Ureter (tissue), 1 donor: ENCODE measurements around the gene FRYL. TPM values are rescaled to one million over a fixed set of nuclear protein-coding genes. Genes with fewer than 3 reads are reported as not detected.

Experiments used
- DNase-seq: peaks from one replicate; pipeline ENCODE4 v3.0.0-alpha.2; 2020; ENCODE audit warnings: low spot score
- total RNA-seq: library from RNA; stranded (reverse); gene quantifications from one replicate; pipeline ENCODE4 v1.2.4, GENCODE V29; 2023
- donor health status: DM: yes; HTN: yes; CAD: no.

The FRYL gene
- total RNA-seq, 1 donor from 2014 or later: 123 TPM

GRCh38 chr4:48620831-48621230 is 159.2 kb downstream of the FRYL start:
- DNase-seq: no peak

- no peak for DNase-seq
Observed at GRCh38 chr4:48620093-48620492, 160.0 kb downstream of the FRYL start.

DNA sequence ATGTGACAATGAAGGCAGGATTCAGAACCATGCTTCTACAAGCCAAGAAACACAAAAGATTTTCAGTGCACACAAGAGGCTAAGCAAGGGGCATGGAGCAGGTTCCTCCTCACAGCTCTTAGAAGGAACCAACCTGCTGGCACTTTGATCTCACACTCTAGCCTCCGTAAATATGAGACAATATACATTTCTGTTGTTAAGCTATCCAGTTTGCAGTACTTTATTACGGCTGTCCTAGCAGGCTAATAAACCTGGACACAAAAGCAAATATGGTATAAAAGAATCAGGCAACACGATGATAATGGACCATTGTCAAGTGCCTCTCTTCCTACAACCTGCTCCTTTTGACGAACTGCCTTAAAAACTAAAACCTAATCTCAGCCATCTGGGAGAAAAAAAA is 175.6 kb downstream of the FRYL start:
- DNase-seq: no peak

DNA sequence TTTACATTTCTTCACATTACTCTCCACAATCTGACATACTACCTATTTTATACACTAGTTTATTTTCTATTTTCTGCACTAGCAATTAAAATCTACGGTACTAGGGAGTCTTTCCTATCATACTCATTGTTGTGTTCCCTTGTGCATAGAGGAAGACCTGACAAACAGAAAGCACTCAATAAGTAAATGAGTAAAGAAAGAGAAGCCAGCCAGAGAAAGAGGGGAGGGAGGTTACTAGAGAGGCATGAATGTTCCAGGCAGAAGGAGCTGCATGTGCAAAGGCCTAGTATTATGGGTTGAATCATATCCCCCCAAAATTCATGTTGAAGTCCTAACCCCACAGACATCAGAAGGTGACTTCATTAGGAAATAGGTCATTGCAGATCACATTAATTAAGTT is 176.0 kb downstream of the FRYL start:
- no peak for DNase-seq

- no peak for DNase-seq
Observed at GRCh38 chr4:48603366-48604003, 176.6 kb downstream of the FRYL start.

- DNase-seq: no peak
Observed at GRCh38 chr4:48602763-48603162, 177.3 kb downstream of the FRYL start.

DNA sequence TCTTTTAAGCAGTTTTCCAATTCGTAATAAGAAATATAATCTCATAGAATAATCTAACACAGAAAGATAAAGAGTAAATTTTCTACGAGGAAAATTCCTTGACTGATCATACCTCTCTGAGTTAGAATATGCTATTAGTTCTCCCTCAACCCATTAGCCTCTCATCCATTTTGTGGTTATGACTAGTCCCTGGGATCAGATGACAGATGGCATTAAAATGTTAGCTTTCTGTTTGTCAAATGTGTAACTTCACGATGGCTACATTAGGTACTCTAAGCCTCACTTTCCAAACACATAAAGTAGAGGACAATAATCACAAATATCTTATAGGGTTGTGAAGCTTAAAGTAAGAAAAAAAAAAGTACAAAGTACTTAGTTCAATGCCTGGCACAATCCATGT is 177.9 kb downstream of the FRYL start:
- DNase-seq: no peak

GRCh38 chr4:48596336-48596735 is 183.7 kb downstream of the FRYL start:
- no peak for DNase-seq

- DNase-seq: no peak
Observed at GRCh38 chr4:48594180-48594579, 185.9 kb downstream of the FRYL start.

GRCh38 chr4:48591372-48591771 is 188.7 kb downstream of the FRYL start:
- no peak for DNase-seq

DNA sequence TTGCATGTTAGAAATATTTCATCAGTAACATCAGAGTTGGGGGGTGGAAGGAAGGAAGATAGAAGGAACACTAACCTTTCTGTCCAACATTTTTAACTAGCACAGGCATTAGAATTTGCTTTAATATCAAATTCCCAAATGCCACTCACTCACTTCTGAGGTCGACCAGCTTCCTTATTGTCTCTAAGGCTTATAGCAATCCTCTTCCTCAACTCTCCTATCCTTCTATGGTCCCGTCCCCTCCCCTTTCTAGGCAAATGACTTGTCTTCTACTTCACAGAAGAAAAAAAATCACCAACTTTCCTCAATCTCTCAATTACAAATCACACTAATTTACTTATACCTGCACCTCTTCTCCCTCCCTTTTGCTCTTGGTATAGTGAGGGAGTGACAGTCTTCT is 189.2 kb downstream of the FRYL start:
- no peak for DNase-seq

GRCh38 chr4:48589098-48589445 is 191.0 kb downstream of the FRYL start:
- DNase-seq: no peak

GRCh38 chr4:48588230-48589097 is 191.6 kb downstream of the FRYL start:
- DNase-seq: no peak

GRCh38 chr4:48585401-48585800 is 194.7 kb downstream of the FRYL start:
- no peak for DNase-seq

- DNase-seq: peak; percentile 65
Observed at GRCh38 chr4:48578132-48578968, 201.7 kb downstream of the FRYL start.

GRCh38 chr4:48575964-48576363 is 204.1 kb downstream of the FRYL start:
- DNase-seq: no peak

- DNase-seq: no peak
Observed at GRCh38 chr4:48571471-48571870, 208.6 kb downstream of the FRYL start.

DNA sequence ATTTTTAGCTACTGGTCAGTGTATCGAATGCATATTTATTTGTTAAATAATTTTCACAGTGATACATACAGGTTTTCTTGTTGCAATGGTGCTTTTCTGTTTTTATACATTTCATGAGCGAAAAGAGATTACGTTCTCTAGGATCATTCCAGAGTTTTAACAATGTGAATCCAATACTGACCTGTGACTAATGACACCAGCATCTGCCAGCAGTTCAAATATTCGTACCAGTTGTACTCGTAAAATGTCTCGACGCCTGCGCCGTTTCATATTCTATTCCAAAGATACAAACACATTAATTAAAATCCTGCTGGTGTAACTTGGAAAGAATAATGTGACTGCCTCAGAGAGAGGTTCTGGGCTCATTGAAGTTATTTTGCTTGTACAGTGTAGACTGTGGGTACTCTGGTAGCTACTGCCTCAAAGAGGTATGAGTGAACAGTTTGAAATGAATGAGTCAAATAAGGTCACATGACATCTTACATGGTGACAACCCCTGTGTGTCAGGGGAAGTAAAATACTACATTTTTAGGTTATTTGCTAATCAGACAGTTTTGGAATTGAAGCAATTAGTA is 209.3 kb downstream of the FRYL start:
- DNase-seq: no peak

GRCh38 chr4:48566034-48566384 is 214.1 kb downstream of the FRYL start:
- no peak for DNase-seq

DNA sequence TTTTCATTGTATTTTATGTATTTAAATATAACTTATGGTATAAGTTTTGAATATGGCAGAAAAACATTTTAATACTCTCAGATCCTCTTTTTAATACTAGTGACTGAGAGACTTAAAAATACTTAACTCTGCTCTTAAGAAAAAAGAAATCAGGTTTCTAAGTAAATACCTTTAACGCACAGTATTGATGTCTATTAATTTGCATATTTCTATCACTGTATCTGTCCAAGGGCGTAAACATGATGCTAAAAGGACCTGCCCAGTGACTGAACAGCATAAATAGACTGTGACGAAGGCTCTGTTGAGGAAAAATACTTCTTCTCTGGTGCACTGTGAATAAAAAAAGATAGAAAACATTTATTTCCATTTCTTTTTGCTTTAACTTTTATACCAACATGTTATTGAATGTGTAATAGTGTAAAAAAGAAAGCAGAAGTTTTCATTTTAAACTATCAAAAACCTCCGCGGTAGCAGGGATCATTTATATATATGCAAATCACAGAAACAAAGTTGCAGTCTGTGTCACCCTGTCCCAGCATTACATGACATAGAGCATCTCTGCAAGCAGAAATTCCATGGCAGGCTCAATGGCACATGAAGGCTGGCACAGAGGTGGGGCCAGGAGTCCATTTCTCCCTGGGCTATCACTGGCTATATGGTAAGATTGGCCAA is 214.6 kb downstream of the FRYL start:
- no peak for DNase-seq

DNA sequence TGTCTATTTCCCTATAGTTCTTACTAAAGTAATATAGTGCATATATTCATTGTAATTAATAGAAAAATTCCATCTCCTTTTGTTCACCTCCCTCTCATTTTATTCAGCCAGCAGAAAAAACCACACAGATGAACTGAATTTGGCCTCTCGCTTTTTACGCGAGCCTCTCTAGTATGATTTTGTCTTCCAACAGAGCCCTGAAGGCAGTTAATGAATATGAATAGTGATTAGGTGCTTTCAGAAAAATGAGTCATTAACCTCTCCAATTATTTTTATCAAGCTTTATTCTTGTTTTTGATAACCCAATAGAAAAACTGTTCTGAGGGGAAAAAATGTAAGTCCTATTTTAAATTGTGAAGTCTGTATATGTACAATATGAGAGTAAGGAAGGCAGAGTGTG is 215.9 kb downstream of the FRYL start:
- DNase-seq: no peak

GRCh38 chr4:48558819-48559218 is 221.3 kb downstream of the FRYL start:
- no peak for DNase-seq
